HCT116 (cell line): ENCODE results near the gene ACSL3. TPM values are rescaled to one million over a fixed set of nuclear protein-coding genes. Genes with fewer than 3 reads are reported as not detected.

Source experiments
- ATAC-seq: fragments of 200-7000 bp; cut with Tn5 transposase; 2 replicates; pipeline ENCODE4 v1.9.1; 2020; ENCODE audit warnings: mild to moderate bottlenecking, moderate library complexity
- BruUV-seq: library from RNA; stranded (reverse); fragments of 400-500 nt; replicated peaks from 2 replicates; lab custom pipeline; 2021; lab: Mats Ljungman, UMichigan
- CTCF ChIA-PET: fragments of 300-600 bp; sonication (Branson Sonifier 250); formaldehyde crosslinking; loops from one replicate; lab custom pipeline; 2021; ENCODE audit warnings: antibody characterized with exemption; lab: Charles Lee
- POLR2A ChIA-PET: fragments of 300-600, 350-600 bp; sonication (Branson Sonifier 250); formaldehyde crosslinking; loops from one replicate; lab custom pipeline; 2021; ENCODE audit warnings: antibody characterized with exemption; lab: Charles Lee
- RAD21 ChIA-PET, 2 experiments: fragments of 300-600 bp; sonication (Branson Sonifier 250); formaldehyde crosslinking; loops; one replicate each; lab custom pipeline; 2023; ENCODE audit warnings: low total read pairs in 2 of 2; ENCODE audit not compliant: uncharacterized antibody in 2 of 2, unreplicated experiment in 2 of 2, low non-redundant PET in 1 of 2; lab: Charles Lee
- DNase-seq: peaks from one replicate; pipeline ENCODE4 v3.0.0-alpha.2; 2010; ENCODE audit warnings: low read depth, low spot score
- H2AFZ ChIP-seq: fragments of 200-600 bp; shearing (Covaris generic), sonication (generic); 2 replicates; pipeline ENCODE4 v1.6.1; 2017; ENCODE audit warnings: low read depth, mixed run types, mixed read lengths, antibody characterized with exemption, low read length; ENCODE audit not compliant: poor library complexity, severe bottlenecking
- H3K27ac ChIP-seq: 2 replicates; pipeline ENCODE4 v1.5.1; 2012; ENCODE audit warnings: low read depth, low read length
- H3K27me3 ChIP-seq: fragments of 200-600 bp; sonication (generic); 2 replicates; pipeline ENCODE4 v1.6.1; 2016; ENCODE audit warnings: mixed run types, low read length, mixed read lengths; ENCODE audit not compliant: insufficient read depth
- H3K36me3 ChIP-seq, 2 experiments: fragments of 200-500 bp in 1 of 2; fragments of 200-600 bp in 1 of 2; sonication (Bioruptor generic) in 1 of 2; sonication (generic) in 1 of 2; 2 replicates each; pipeline versions ENCODE4 v1.5.1 to v1.6.1; 2014 to 2016; ENCODE audit warnings: low read length in 2 of 2, inconsistent platforms in 1 of 2, mixed read lengths in 1 of 2, mixed run types in 1 of 2; ENCODE audit not compliant: insufficient read depth in 2 of 2, control insufficient read depth in 1 of 2
- H3K4me1 ChIP-seq, 2 experiments: fragments of 200-600 bp in 1 of 2; sonication (generic) in 1 of 2; 2 replicates each; pipeline versions ENCODE4 v1.5.1 to v1.6.1; 2012 to 2017; ENCODE audit warnings: low read length in 2 of 2, inconsistent platforms in 1 of 2, mild to moderate bottlenecking in 1 of 2, mixed read lengths in 1 of 2, mixed run types in 1 of 2, moderate library complexity in 1 of 2; ENCODE audit not compliant: insufficient read depth in 2 of 2, control insufficient read depth in 1 of 2
- H3K4me2 ChIP-seq: fragments of 200-600 bp; sonication (generic); 2 replicates; pipeline ENCODE4 v1.6.1; 2017; ENCODE audit warnings: mixed run types, low read length, mixed read lengths
- H3K4me3 ChIP-seq, 2 experiments: fragments of 200-600 bp in 1 of 2; sonication (generic) in 1 of 2; replicated peaks in 1 of 2; 2 replicates each; pipeline ENCODE4 v1.5.1; 2011 to 2016; ENCODE audit warnings: low read length in 2 of 2, control low read depth in 1 of 2, low read depth in 1 of 2, mild to moderate bottlenecking in 1 of 2, mixed read lengths in 1 of 2, mixed run types in 1 of 2
- H3K79me2 ChIP-seq: fragments of 200-600 bp; sonication (generic); 2 replicates; pipeline ENCODE4 v1.6.1; 2017; ENCODE audit warnings: mild to moderate bottlenecking, mixed run types, low read length, moderate library complexity, mixed read lengths; ENCODE audit not compliant: insufficient read depth
- H3K9ac ChIP-seq: fragments of 200-600 bp; sonication (generic); 2 replicates; pipeline ENCODE4 v1.6.1; 2016; ENCODE audit warnings: low read length, mixed read lengths
- H3K9me2 ChIP-seq: fragments of 200-600 bp; sonication (generic), shearing (Covaris generic); 2 replicates; pipeline ENCODE4 v1.6.1; 2017; ENCODE audit warnings: mixed run types, mild to moderate bottlenecking, moderate library complexity; ENCODE audit not compliant: insufficient read depth
- H3K9me3 ChIP-seq, 2 experiments: fragments of 200-500 bp in 1 of 2; fragments of 200-600 bp in 1 of 2; sonication (Bioruptor generic) in 1 of 2; sonication (generic) in 1 of 2; 2 replicates each; pipeline ENCODE4 v1.6.1; 2014 to 2017; ENCODE audit warnings: low read length in 2 of 2, mixed read lengths in 2 of 2, inconsistent platforms in 1 of 2, low read depth in 1 of 2, mild to moderate bottlenecking in 1 of 2, mixed run types in 1 of 2, moderate library complexity in 1 of 2; ENCODE audit not compliant: control insufficient read depth in 1 of 2, insufficient read depth in 1 of 2
- H4K20me1 ChIP-seq: fragments of 200-600 bp; sonication (generic), shearing (Covaris generic); 2 replicates; pipeline ENCODE4 v1.6.1; 2017; ENCODE audit warnings: mixed run types, mild to moderate bottlenecking, moderate library complexity; ENCODE audit not compliant: insufficient read depth
- CBX3 ChIP-seq: IDR thresholded peaks from 2 replicates; pipeline ENCODE4 v1.6.1; 2012; ENCODE audit warnings: low read depth
- CEBPB ChIP-seq: IDR thresholded peaks from 2 replicates; pipeline ENCODE4 v1.6.1; 2012; ENCODE audit warnings: low read depth
- EGR1 ChIP-seq: IDR thresholded peaks from 2 replicates; pipeline ENCODE4 v1.6.1; 2012; ENCODE audit warnings: low read depth
- EZH2 ChIP-seq: fragments of 200-600 bp; sonication (generic); IDR thresholded peaks from 2 replicates; pipeline ENCODE4 v1.6.1; 2017; ENCODE audit warnings: antibody characterized with exemption, mixed run types
- EZH2phosphoT487 ChIP-seq: fragments of 200-600 bp; IDR thresholded peaks from 2 replicates; pipeline ENCODE4 v1.6.1; 2018; ENCODE audit warnings: antibody characterized with exemption, borderline replicate concordance
- JUND ChIP-seq: IDR thresholded peaks from 2 replicates; pipeline ENCODE4 v1.6.1; 2012
- POLR2A ChIP-seq: IDR thresholded peaks from 2 replicates; pipeline ENCODE4 v1.7.0; 2011; ENCODE audit warnings: borderline replicate concordance; ENCODE audit not compliant: insufficient read depth, insufficient read length; ENCODE audit errors: extremely low read depth
- RAD21 ChIP-seq: IDR thresholded peaks from 2 replicates; pipeline ENCODE4 v1.6.1; 2012; ENCODE audit warnings: low read depth, mild to moderate bottlenecking
- SIN3A ChIP-seq: IDR thresholded peaks from 2 replicates; pipeline ENCODE4 v1.6.1; 2012; ENCODE audit warnings: low read depth
- SP1 ChIP-seq: IDR thresholded peaks from 2 replicates; pipeline ENCODE4 v1.6.1; 2012; ENCODE audit warnings: low read depth
- SRF ChIP-seq: IDR thresholded peaks from 2 replicates; pipeline ENCODE4 v1.6.1; 2012; ENCODE audit warnings: low read depth
- TCF7L2 ChIP-seq: IDR thresholded peaks from 2 replicates; pipeline ENCODE4 v1.7.0; 2011; ENCODE audit warnings: borderline replicate concordance, inconsistent platforms; ENCODE audit not compliant: insufficient read depth, insufficient read length; ENCODE audit errors: extremely low read depth
- YY1 ChIP-seq: IDR thresholded peaks from 2 replicates; pipeline ENCODE4 v1.6.1; 2011; ENCODE audit warnings: low read length, low read depth, moderate library complexity, mild to moderate bottlenecking; ENCODE audit not compliant: insufficient replicate concordance; ENCODE audit errors: extremely low read depth
- ZFX ChIP-seq: fragments of 450-650 bp; IDR thresholded peaks from 2 replicates; pipeline ENCODE4 v1.6.1; 2017
- ZNF274 ChIP-seq: fragments of 200-500 bp; sonication (Bioruptor generic); IDR thresholded peaks from 2 replicates; pipeline ENCODE4 v1.6.1; 2014; ENCODE audit warnings: mild to moderate bottlenecking, low read depth, low read length, inconsistent platforms
- intact Hi-C: fragments of 100-400 bp; cut with micrococcal nuclease; formaldehyde crosslinking; loops from 2 replicates; pipeline ENCODE4 v1.10.0; 2022
- total RNA-seq: library from RNA; stranded (reverse); gene quantifications from one replicate; pipeline ENCODE4 v1.2.1, GENCODE V29; 2021; ENCODE audit not compliant: unreplicated experiment
- TF ChIP-seq, protein P1 (sequence below): IDR thresholded peaks from 2 replicates; pipeline ENCODE4 v1.6.1; 2012

ACSL3 gene
- total RNA-seq, 1 experiment from 2014 or later, result 142 TPM

DNA sequence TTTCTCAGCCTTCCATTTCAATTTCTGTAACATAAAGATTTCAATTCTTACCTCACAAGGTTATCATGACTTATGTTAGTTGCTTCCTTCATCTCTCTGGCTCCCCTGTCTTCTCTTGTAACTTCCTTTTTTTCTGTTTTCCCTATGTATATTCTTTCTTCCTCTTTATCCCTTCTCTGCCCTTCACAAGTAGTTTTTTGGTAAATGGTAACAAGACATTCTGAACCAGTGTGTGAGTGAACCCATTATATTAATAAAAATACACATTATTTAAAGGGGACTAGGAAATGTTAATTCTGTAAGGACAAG is 8.4 kb downstream of the ACSL3 start:
- ChIA-PET POLR2A (no interaction called here), CTCF (no interaction called here), RAD21 (no interaction called here)
- ATAC-seq (no peak), DNase-seq (no peak)
- intact Hi-C loops, result no loop called here
- no peak overlapping the region for H3K4me2 ChIP-seq
- H3K9me2 ChIP-seq, result no peaks in the 10 kb centered on the region
- H4K20me1 ChIP-seq, result peaks cover 15% of the 10 kb centered on the region; the same call in 1 of the 2 replicates
- H3K79me2 ChIP-seq, result peaks cover 99% of the 10 kb centered on the region
- H3K9me3 ChIP-seq, result no peaks in the 10 kb centered on the region
- H3K4me3 ChIP-seq, result no peak overlapping the region
- no peak overlapping the region for H2AFZ ChIP-seq
- H3K9ac ChIP-seq, result no peak overlapping the region
- no TSS peak for BruUV-seq
- no peaks in the 10 kb centered on the region for H3K36me3 ChIP-seq
- no peaks in the 10 kb centered on the region for H3K27me3 ChIP-seq
- H3K4me1 ChIP-seq, result peaks cover 6 to 7% of the 10 kb centered on the region in 2 experiments; a peak in 3 of 4 replicates
- TF ChIP-seq EGR1 (no peak), RAD21 (no peak), POLR2A (no peak), ZFX (no peak), ZNF274 (no peak), TCF7L2 (no peak)
- no peak overlapping the region for H3K27ac ChIP-seq

- H3K36me3 ChIP-seq, result no peaks in the 10 kb centered on the region
- H3K27me3 ChIP-seq, result no peaks in the 10 kb centered on the region
- no peak overlapping the region for H3K9ac ChIP-seq
- peaks cover 99% of the 10 kb centered on the region for H3K79me2 ChIP-seq
- H3K27ac ChIP-seq, result no peak overlapping the region
- H3K4me2 ChIP-seq, result no peak overlapping the region
- ChIA-PET POLR2A (no interaction called here), CTCF (no interaction called here), RAD21 (no interaction called here)
- no peak overlapping the region for H3K4me3 ChIP-seq
- H4K20me1 ChIP-seq, result peaks cover 25% of the 10 kb centered on the region; the same call in 1 of the 2 replicates
- H3K9me3 ChIP-seq, result no peaks in the 10 kb centered on the region
- no peaks in the 10 kb centered on the region for H3K9me2 ChIP-seq
- DNase-seq, result no peak
- intact Hi-C loops, result no loop called here
- TF ChIP-seq SRF, result no peak
- TF ChIP-seq RAD21, result no peak
- TF ChIP-seq EZH2, result no peak
- TF ChIP-seq, protein P1, sequence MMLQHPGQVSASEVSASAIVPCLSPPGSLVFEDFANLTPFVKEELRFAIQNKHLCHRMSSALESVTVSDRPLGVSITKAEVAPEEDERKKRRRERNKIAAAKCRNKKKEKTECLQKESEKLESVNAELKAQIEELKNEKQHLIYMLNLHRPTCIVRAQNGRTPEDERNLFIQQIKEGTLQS, result no peak
- no peak for TF ChIP-seq JUND
- TF ChIP-seq SP1, result no peak
- no peak for TF ChIP-seq EZH2phosphoT487
- TF ChIP-seq YY1, result no peak
- no peak for TF ChIP-seq CEBPB
- no peak for TF ChIP-seq CBX3
- no peak for TF ChIP-seq SIN3A
- no peak for ATAC-seq
- peaks cover 0 to 7% of the 10 kb centered on the region in 2 experiments; a peak in 1 of 4 replicates for H3K4me1 ChIP-seq
- no peak overlapping the region for H2AFZ ChIP-seq
- no TSS peak for BruUV-seq
Observed at GRCh38 chr2:222871291-222871690, 10.5 kb downstream of the ACSL3 start.
